Breast epithelium (tissue), 3 donors: ENCODE measurements around the gene CFAP57.

ENCODE experiments used
- POLR2A ChIP-seq: fragments of 450-650 bp; IDR thresholded peaks from one replicate; pipeline ENCODE4 v1.6.1; 2016; ENCODE audit warnings: antibody characterized with exemption, mild to moderate bottlenecking, moderate library complexity
- POLR2AphosphoS5 ChIP-seq, 3 donors: sonication (generic); formaldehyde crosslinking; IDR thresholded peaks; one replicate each; pipeline ENCODE4 v1.6.1; 2017; ENCODE audit warnings: antibody characterized with exemption in 3 of 3
- TF ChIP-seq, protein P1 (sequence below), 3 donors: fragments of 450-650 bp; IDR thresholded peaks; one replicate each; pipeline ENCODE4 v1.5.1; 2016 to 2017; ENCODE audit warnings: antibody characterized with exemption in 3 of 3, mild to moderate bottlenecking in 3 of 3, moderate library complexity in 3 of 3

DNA sequence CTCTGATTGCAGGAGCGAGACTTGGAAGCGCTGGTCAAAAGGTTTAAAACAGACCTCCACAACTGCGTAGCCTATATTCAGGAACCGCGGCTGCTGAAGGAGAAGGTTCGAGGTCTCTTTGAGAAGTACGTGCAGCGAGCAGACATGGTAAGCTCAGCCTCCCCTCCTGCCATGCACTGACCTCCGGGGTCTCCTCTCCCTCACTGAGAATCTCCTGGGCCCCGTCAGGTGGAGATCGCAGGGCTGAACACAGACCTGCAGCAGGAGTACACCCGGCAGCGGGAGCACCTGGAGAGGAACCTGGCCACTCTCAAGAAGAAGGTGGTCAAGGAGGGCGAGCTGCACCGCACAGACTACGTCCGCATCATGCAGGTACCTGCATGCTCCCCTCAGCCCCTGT, 62.1 kb downstream of the CFAP57 start:
- TF ChIP-seq, protein P1, sequence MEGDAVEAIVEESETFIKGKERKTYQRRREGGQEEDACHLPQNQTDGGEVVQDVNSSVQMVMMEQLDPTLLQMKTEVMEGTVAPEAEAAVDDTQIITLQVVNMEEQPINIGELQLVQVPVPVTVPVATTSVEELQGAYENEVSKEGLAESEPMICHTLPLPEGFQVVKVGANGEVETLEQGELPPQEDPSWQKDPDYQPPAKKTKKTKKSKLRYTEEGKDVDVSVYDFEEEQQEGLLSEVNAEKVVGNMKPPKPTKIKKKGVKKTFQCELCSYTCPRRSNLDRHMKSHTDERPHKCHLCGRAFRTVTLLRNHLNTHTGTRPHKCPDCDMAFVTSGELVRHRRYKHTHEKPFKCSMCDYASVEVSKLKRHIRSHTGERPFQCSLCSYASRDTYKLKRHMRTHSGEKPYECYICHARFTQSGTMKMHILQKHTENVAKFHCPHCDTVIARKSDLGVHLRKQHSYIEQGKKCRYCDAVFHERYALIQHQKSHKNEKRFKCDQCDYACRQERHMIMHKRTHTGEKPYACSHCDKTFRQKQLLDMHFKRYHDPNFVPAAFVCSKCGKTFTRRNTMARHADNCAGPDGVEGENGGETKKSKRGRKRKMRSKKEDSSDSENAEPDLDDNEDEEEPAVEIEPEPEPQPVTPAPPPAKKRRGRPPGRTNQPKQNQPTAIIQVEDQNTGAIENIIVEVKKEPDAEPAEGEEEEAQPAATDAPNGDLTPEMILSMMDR (IDR thresholded peaks at IDR 0.05): no peak
- TF ChIP-seq POLR2AphosphoS5 (IDR thresholded peaks at IDR 0.05) (no peak), POLR2A (no peak)
